T-helper 1 cell treated with Interleukin-12 subunit alpha and Interleukin-12 subunit beta and Interleukin-4 antibody, amounts not matched to agents 30 ng/mL and 1 ng/mL, for 36 hours (primary cell): ENCODE results near the gene HLA-DQA1. TPM values are rescaled to one million over a fixed set of nuclear protein-coding genes. Genes with fewer than 3 reads are reported as not detected.
"Not testable (repeated sequence)": the region's sequence is repeated elsewhere in the genome, so short reads cannot be mapped to it uniquely, and the experiment has no call there.

Source experiments
- intact Hi-C: fragments of 100-400 bp; cut with micrococcal nuclease; formaldehyde crosslinking; loops from one replicate; pipeline ENCODE4 v1.15.1; 2024
- total RNA-seq: library from RNA; stranded (reverse); gene quantifications from 2 replicates; pipeline ENCODE4 v1.2.3, GENCODE V29; 2022

Gene HLA-DQA1
- total RNA-seq, 1 donor from 2014 or later, result 89.6 TPM

- intact Hi-C loops, result loop anchor here (10.0 kb wide), 1 partner anchor 353 kb away; no protein-coding TSS in a partner anchor
Measured at GRCh38 chr6:32621372-32621771, 15.8 kb upstream of the HLA-DQA1 start.

GRCh38 chr6:32622545-32623401, 14.4 kb upstream of the HLA-DQA1 start:
- intact Hi-C loops, result loop anchor here (1.0 to 10.0 kb wide), 6 partner anchors 12 to 352 kb away; no protein-coding TSS in a partner anchor

GRCh38 chr6:32623693-32624092, 13.5 kb upstream of the HLA-DQA1 start:
- intact Hi-C loops, result loop anchor here (1.0 to 10.0 kb wide), 5 partner anchors 13 to 351 kb away; no protein-coding TSS in a partner anchor

DNA sequence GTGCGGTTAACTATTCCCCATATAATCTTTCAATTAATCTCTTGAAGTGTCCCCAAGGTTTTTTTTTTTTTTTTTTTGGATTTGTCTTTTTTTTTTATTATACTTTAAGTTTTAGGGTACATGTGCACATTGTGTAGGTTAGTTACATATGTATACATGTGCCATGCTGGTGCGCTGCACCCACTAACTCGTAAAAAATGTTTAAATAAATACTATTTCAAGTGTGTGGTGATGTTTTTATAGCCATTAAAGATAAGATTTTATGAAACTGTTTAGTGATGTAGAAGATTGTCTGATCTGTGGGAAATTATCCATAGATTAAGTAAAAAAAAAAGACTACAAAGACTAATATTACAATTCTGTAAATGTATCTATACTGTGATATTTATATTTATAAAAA, 12.6 kb upstream of the HLA-DQA1 start:
- intact Hi-C loops, result loop anchor here (10.0 kb wide), 1 partner anchor 350 kb away; no protein-coding TSS in a partner anchor

DNA sequence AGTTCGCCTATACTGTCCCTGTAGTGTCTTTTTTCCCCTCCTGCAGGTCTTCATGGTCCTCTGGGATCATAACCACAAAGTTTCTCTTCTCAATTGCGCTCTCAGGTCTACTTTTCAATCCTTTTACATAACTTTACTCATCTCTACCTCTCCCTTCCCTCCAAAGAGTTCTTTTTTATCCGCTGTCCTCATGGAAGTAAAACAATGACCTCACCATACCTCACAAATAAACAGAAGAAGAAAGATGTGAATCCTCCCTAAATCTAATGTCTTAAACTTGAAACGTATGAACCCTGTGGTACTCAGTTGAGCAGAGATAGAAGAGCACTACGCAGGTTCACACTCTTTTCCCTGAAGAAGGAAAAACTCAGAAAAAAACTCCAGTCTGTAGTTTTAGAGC, 12.1 kb upstream of the HLA-DQA1 start:
- intact Hi-C loops, result loop anchor here (10.0 kb wide), 1 partner anchor 350 kb away; no protein-coding TSS in a partner anchor

DNA sequence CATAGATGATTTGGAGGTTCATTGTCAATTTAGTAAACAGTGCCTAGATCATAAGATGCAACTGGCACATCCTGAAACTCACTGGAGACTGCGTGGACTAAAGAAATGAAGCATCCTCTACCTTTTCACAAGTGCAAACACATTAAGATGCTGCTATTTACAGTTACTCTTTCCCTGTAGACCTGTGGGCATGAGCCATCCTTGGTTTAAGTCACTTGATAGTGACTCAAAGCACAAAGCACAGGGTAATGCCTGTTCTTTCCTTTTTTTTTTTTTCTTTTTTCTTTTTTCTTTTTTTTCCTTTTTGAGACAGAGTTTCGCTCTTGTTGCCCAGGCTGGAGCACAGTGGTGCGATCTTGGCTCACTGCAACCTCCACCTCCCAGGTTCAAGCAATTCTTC, 10.0 kb upstream of the HLA-DQA1 start:
- intact Hi-C loops, result loop anchor here (10.0 kb wide), 1 partner anchor 348 kb away; no protein-coding TSS in a partner anchor

DNA sequence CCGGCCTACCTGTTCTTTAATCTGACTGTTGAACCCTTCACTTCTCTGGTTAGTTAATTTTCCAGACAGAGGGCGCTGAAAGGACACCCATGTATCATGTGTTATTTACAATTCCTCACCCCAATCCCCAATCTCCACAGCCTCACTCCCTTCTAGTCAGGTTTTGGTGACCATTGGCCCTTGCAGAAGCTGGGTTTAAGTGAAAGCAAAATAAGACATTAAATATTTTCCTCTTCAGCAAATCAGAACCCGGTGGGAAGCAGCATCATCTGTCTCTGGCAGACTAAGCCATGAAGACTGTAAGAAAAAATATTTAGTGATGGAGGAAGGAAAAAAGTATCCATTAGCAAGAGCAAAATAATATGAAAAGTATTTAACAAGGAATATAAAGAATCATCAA, 9.4 kb upstream of the HLA-DQA1 start:
- intact Hi-C loops, result loop anchor here (1.0 to 10.0 kb wide), 3 partner anchors 18 to 347 kb away; partner anchors contain the start of gene HLA-DQB1

DNA sequence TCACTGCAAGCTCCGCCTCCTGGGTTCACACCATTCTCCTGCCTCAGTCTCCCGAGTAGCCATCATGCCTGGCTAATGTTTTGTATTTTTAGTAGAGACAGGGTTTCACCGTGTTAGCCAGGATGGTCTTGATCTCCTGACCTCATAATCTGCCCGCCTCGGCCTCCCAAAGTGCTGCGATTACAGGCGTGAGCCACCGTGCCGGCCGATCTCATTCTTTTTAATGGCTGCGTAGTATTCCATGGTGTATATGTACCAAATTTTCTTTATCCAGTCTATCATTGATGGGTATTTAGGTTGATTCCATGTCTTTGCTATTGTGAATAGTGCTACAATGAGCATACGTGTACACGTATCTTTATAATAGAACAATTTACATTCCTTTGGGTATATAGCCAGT, 7.4 kb upstream of the HLA-DQA1 start:
- intact Hi-C loops, result loop anchor here (10.0 kb wide), 1 partner anchor 345 kb away; no protein-coding TSS in a partner anchor

DNA sequence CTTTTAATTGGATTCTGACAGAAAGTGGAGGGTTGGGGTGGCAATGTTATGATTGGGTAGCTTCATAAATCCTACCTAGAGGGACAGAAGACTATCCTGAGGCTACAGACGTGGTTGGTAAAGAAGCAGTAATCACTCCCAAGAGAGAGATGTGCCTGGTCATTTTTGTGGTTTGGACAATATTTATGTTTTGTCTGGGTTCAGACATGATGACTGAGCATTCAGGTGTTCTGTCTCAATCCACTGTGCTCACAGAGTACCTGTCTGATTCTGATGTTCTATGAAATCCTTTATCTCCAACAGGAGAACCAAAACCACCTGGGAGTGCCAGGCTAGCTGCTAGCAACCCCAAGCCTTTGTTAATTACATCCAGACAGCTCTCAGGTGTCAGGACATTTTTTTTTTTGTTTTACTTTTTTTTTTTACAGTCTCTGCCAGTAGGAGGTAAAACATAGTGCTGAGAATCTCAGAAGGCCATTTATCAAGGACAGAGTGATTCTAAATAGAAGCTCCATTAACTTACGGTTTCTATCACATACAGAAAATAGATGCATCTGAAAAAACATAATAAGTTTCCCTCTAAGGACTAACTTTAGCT, 1.6 kb upstream of the HLA-DQA1 start:
- intact Hi-C loops, result no loop called here

DNA sequence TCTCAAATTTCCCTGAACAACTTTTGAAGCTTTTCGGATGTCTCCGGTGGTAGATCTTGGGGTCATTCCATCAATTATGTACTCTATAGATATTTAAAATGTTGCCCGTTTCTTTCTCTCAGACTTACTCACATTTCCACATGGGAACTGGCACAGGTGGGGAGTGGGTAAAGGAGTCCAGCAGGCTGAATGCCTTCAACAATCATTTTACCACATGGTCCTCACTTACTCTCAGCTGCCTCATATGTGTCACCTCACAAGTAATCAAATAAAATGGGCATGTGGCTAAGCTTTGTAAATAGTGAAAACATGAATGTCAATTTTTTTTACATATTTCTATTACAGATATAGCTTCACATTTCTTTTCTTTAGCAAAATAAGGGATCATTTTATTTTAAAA, 677 bp downstream of the HLA-DQA1 start:
- intact Hi-C loops, result no loop called here

DNA sequence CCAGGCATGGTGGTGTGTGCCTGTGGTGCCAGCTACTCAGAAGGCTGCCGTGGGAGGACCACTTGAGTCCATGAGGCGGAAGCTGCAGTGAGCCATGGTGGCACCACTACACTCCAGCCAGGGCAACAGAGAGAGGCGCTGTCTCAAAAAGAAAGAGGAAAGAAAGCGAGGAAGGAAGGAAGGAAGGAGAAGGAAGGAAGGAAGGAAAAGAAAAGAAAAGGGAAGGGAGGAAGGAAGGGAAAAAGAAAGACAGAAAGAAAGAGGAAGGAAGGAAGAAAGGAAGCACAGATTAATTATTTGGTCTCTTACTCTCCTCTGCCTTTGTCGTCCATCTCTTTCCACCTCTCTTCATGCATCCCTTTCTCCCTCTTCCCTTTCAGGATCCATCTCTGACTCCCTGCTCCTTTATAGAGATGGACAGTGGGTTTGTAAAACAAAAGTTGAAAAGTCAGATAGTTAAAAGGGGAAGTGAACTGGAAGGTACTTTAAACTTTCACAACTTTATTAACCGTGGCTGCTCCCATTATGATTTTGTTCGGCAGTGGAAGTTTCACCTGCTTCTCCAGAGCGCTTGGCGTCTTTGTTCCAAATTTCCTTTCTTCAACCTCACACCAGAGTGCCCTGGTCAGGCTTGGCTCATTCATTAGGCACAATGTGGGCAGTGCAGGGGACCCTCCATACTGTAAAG, 1.5 kb downstream of the HLA-DQA1 start:
- intact Hi-C loops, result no loop called here

DNA sequence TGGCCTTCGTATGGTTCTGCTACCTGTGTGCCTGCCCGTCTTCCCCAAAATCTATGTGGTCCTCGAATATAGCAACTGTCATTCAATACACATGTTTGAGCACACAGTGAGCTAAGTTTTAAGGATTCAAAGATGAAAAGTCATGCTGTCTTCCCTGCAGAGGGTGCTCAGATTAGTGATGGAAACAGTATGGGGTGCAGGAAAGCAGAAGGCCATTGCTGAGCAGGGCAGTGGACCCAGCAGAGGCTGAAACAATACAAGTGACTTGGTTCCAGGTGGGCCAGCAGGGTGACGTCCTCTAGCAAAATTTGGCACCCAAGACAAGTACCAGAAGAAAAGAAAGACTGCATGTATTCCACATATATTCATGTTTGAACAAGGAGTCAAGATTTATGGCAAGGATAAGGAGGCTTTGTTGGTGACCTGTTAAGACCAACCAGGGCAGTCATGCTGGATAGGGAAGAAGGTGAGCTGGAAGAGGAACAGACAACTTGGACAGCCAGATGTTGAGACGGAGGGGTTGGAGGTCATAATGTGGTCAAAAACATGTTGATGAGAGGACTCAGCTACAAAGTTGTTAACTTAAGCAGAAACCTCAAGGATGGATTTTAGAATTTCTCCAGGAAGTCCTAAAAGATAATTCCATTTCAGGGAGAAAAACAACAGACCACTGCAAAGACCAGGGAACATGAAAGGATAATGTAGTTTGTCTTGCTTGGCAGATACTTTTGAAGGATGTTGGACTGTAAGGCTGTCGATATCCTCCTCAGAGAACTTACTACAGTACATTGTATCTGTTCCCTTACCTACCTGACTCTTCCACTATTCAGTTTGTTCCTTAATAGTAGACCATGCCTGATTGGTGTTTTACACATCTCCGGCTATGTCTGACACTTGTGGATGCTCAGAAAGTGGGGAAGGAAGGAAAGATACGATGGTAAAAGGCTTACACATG, 2.5 kb downstream of the HLA-DQA1 start:
- intact Hi-C loops, result no loop called here

- intact Hi-C loops, result no loop called here
Measured at GRCh38 chr6:32641122-32641521, 3.9 kb downstream of the HLA-DQA1 start.

GRCh38 chr6:32641785-32642719, 4.8 kb downstream of the HLA-DQA1 start:
- intact Hi-C loops, result not testable (repeated sequence)

- intact Hi-C loops, result no loop called here
Measured at GRCh38 chr6:32642720-32643106, 5.5 kb downstream of the HLA-DQA1 start.

GRCh38 chr6:32643904-32644303, 6.7 kb downstream of the HLA-DQA1 start:
- intact Hi-C loops, result no loop called here

GRCh38 chr6:32645047-32645703, 8.0 kb downstream of the HLA-DQA1 start:
- intact Hi-C loops, result no loop called here

DNA sequence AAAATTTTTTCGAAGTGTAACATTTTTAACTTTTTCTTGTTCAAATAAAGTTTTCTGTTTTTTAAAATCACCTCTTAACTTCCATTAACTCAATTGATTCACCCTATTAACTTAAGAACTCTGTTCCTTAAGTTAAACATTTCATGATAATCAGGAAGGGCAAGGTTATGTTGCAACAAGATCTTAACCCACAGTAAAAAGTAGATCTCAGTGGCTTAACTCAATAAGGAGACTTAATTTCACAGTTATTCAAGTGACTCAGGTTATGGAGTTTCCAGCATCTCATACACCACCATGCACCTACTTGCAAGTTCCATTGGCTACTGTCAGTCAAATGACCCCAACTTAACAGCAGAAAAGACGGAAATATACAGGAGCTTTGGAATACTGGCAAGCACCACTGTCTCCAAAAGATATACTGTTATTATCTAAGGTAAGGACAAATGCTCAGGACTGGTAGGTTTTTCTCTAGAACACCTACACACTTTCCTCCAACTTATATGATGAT, 18.1 kb downstream of the HLA-DQA1 start:
- intact Hi-C loops, result no loop called here

DNA sequence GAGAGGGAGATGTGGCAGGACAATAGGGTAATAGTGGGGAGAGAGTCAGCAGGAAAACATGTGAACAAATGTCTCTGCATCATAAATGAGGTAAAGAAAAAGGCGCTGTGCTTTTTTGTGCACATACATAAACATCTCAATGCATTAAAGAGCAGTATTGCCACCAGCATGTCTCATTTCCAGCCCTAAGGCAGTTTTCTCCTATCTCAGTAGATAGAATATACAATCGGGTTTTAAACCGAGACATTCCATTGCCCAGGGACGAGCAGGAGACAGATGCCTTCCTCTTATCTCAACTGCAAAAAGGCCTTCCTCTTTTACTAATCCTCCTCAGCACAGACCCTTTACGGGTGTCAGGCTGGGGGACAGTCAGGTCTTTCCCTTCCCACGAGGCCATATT, 20.1 kb downstream of the HLA-DQA1 start:
- intact Hi-C loops, result not testable (repeated sequence)
